NOMO-1 treated with DMSO at 0.1 percent for 48 hours (cell line): Measurements from ENCODE around the gene ATG2A.

Experiments
- DNase-seq: peaks from one replicate; lab custom pipeline; 2025; ENCODE audit not compliant: unreplicated experiment; lab: John Stamatoyannopoulos, UW

Gene ATG2A

GRCh38 chr11:64905516-64906313, 11.3 kb downstream of the ATG2A start:
- no peak for DNase-seq

DNA sequence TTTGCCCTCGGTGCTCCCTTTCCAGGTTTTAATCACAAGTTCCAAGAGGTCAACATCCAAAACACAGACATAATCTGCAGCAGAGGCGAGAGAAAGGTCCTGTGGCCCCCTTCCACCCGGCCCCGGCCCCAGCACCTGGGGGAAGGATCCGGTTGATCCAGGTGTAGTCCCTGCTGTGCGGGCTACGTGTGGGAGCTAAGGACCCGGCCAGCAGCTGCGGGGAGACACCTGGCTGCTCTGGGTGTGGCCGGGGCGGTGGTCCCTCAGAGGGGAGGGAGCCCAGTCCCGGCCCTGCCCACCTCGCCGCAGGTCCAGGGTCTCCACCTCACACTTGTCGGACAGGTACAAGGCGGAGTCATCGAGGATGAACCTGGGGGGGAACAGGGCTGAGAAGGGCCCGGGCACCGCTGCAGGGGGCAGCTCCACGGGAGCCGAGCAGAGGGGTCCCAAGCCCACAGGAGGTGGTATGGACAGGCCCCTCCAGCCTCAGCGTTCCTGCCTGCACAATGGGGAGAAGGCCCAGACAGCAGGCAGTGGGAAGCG, 13.6 kb downstream of the ATG2A start:
- DNase-seq: no peak

- DNase-seq: no peak
These were observed 14.7 kb downstream of the ATG2A start for GRCh38 chr11:64902102-64902900.

DNA sequence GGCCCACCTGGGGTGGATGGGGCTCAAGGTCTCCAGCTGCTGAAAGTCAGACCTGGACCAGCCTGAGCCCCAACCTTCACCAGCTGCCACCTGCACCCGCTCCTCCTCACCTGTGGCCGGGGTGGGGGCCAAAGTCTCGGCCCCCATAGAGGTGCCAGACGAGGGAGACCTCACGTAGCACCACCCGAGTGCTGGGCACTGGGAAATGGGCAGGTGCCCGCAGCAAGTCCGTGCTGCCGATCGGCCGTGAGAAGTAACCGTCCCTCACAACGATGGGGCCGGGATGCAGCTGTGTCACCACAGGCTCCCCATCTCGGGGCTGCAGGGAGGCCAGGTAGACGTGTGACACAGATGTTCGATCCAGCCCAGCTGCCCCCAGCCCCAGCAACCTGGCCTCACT, 16.2 kb downstream of the ATG2A start:
- no peak for DNase-seq

GRCh38 chr11:64900263-64900678, 16.7 kb downstream of the ATG2A start:
- no peak for DNase-seq

DNA sequence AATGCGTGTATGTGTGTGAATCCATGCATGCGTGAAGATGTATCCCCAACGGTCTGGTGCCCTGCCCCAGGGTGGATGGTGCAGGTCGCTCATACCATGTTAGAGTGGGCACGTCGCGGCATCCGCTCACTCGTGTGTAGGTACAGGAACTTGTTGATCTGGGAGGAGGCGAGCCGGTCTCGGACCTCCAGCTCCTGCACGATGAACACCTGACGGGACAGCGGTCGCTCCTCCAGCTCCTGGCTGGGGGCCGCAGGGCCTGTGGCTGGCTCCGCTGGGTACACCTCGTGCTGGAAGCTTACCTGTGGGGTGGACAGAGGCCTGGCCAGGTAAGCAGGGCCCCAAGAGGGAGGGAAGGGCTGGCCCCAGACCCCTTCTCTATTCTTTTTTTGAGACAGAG, 18.5 kb downstream of the ATG2A start:
- DNase-seq: no peak

GRCh38 chr11:64898076-64898445, 18.9 kb downstream of the ATG2A start:
- no peak for DNase-seq

GRCh38 chr11:64897381-64898075, 19.5 kb downstream of the ATG2A start:
- no peak for DNase-seq

DNA sequence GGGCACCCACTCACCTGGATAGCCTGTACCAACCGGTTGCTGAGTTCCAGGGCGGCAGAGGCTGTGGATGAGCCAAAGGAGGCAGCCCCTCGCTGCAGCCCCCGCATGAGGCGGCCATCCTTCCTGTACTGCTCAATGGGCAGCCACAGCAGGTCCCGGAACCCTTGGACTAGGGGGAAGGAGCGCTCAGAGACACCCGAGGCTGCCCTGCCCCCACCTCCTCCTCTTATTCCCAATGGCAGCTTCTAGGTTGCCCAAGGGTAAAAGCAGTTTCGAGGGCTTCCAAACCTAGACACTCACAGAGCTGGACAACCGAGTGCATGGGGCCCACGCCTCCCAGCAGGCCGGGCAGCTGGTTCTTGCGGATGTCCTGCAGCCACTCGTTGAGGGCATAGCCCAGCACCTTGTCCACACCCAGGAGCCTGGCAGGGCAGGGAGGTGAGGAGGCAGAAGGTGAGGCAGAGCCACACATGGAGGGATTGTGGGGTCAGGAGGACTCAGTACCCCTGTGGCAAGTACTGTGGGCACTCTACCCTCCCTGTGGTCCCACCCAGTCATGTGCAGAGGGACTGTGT, 20.5 kb downstream of the ATG2A start:
- DNase-seq: no peak

GRCh38 chr11:64894812-64895452, 22.1 kb downstream of the ATG2A start:
- DNase-seq: no peak

DNA sequence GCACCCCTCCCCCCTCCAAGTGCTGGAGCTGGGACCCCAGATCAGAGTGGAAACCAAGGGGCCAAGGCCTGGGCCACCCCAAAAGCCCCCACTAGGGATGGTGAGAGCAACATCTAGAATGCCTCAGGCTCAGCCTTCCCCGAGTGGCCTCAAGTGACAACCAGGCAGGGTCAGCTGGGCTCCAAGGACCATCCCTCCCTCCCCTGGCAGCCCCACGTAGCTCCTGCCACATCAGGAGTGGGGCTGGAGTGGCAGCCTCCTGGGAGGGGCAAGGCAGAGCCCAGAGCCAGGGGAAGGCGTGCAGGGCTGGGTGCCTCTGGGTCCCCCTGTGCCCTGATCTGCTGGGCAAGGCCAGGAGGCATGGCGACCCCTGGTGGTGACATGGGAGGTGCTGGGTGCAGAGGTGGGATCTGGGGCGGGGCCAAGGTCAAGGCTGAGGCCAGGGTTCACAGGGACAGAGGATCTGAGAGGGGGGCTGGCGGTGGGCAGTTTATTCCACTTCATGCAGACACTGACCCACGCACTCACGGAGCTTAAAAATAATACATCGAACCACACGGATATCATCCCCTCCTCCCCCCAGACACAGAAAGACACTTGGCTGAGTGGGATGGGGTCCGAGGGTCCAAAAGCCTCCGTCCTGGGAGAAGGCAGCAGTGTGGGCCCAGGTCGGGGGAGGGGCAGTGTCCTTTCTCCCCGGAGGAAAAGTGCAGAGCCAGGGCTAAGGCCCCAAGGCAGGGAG, 22.8 kb downstream of the ATG2A start:
- peak; percentile 64 for DNase-seq

DNA sequence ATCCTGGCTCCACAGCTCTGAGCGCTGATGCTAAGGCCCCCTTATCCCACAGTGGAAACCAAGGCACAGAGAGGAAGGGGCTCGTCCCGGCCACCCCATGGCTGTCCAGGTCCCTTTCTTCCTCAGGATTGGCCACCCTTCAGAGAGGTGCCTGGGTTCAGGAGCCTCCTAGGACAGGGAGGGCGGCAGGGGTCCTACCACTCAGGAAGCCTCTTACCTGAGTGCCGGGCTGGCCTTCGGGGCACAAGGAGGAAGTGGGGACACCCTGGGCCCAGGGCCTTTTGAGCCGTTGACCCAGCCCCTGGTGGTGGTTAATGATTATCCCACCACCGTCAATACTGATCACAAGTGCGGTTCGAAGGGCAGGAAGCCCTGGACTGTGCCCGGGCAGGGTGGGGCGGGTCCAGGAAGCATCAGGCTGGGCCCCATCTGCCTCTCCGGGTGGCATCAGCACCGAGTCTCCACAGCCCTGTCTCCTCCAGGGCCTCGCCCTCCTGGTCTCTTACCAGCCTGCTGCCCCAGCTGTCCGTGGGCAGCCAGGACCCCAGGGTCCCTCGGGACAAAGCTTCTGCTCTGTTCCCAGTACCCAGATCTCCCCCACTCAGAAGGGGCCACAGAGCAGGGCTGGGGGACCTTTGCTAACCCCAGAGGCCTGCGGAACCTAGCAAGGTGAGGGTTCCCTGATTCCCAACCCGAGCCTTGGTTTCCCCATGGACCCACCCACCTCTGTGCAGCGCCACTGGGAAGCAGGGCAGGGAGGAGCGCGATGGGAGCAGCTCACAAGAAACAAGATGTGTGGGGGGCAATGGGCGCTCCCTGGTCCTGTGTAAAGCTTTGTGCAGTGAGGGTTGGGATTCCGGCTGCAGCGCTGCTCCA, 23.6 kb downstream of the ATG2A start:
- DNase-seq: no peak

GRCh38 chr11:64892838-64893193, 24.2 kb downstream of the ATG2A start:
- no peak for DNase-seq

- DNase-seq: no peak
These were observed 24.6 kb downstream of the ATG2A start for GRCh38 chr11:64892411-64892831.

GRCh38 chr11:64891880-64892279, 25.1 kb downstream of the ATG2A start:
- DNase-seq: no peak

GRCh38 chr11:64891215-64891848, 25.7 kb downstream of the ATG2A start:
- no peak for DNase-seq

DNA sequence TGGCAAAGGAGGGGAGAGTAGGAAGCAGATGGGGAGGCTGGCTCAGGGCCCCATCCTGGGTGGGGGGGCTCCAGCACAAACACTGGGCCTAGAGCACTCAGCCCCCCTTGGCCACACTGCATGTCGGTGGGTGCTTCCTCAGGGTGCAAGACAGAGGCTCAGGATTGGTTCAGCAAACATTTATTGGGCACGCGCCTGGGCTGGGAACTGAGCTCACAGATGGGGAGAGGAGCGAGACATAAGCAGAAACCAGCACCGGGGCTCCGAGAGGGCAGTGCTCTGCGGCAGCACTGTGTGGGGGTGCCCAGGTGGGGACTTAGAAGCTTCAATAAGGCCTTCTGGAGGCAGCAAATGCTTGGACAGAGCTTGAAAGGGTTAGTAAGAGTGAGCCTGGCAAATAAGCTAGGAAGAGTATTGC, 26.5 kb downstream of the ATG2A start:
- DNase-seq: no peak

DNA sequence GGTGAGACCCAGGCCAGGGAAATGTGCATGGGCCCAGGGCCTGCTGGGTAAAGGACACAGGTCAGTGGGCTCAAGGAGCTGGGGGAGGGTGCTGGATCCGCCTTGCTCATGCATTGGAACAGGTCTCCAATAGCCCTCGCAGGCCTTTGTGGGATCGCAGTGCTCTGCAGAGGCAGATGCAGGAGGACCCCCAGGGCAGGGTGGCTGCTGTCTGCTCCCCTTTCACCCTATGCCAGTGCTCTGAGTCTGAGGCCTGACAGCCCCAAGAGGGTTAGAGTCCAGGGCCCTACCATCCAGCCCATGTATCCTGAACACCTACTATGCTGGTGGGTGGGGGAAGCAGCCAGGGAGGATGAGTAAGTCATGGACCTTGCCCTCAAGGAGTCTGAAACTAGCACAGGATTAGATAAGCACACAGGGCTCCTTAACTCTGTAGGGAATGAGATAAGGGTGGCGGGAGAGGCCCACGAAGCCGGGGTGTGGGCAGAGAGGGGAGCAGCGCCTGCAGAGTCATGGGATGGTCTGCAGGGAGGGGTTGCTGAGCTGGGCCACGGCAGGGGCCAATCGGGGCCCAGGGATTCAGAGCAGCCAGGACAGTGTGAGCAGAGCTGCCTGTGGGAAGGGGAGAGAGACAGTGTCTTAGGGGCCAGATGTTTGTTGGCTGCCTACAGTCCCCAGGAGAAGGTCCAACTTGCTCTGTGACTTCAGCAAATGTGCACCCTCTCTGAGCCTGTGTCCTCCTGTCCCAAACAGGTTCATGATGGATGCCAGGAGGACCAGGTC, 28.1 kb downstream of the ATG2A start:
- DNase-seq: no peak
